HG03159 (cell line): ENCODE measurements around the gene PDSS1.
A peak's percentile ranks its signal among the peaks of the same experiment; 100 is the strongest.
"Not testable (repeated sequence)": the region's sequence is repeated elsewhere in the genome, so short reads cannot be mapped to it uniquely, and the experiment has no call there.

ENCODE experiments used
- ATAC-seq: cut with Tn5 transposase; IDR thresholded peaks from one replicate; pipeline ENCODE4 v1.9.1; 2021; ENCODE audit warnings: mild to moderate bottlenecking, moderate library complexity; ENCODE audit not compliant: unreplicated experiment

The PDSS1 gene, protein sequence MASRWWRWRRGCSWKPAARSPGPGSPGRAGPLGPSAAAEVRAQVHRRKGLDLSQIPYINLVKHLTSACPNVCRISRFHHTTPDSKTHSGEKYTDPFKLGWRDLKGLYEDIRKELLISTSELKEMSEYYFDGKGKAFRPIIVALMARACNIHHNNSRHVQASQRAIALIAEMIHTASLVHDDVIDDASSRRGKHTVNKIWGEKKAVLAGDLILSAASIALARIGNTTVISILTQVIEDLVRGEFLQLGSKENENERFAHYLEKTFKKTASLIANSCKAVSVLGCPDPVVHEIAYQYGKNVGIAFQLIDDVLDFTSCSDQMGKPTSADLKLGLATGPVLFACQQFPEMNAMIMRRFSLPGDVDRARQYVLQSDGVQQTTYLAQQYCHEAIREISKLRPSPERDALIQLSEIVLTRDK

DNA sequence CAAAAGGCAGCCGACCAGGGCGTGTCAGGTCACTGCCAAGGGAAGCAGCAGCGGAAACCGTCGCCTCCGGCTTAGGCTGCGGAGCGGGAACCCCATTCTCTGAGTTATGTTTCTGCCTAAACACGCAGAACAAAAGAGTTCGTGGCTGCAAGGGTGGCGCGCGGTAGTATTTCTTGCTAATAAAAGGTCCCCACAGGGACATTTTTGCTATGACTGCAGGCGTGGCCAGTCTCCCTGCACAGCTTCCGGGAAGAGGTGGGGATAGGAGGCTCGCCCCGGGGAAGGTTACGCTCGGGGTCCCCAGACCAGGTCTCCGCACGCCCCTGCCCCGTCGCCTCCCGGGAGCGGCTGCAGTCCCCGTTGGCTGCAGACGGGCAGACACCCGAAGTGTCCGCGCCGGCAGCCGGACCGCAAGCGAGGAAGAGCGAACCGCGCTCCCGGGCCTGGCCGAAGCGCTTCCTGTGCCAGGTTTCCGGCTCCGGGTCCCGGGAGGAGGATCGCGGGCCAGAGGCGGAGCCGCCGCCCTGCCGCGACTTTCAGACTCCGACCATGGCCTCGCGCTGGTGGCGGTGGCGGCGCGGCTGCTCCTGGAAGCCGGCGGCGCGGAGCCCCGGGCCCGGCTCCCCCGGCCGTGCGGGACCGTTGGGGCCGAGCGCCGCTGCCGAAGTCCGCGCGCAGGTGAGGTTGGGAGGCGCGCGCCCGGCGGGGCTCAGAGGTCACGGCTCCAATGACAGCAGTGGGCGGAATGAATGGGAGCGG lies at the start of gene PDSS1:
Gene PDSS1 (plus strand): TSS at position 539 of the 759 bp plus-strand sequence. CDS start 11 bp downstream, at position 550.
- ATAC-seq, result peak; percentile 75

DNA sequence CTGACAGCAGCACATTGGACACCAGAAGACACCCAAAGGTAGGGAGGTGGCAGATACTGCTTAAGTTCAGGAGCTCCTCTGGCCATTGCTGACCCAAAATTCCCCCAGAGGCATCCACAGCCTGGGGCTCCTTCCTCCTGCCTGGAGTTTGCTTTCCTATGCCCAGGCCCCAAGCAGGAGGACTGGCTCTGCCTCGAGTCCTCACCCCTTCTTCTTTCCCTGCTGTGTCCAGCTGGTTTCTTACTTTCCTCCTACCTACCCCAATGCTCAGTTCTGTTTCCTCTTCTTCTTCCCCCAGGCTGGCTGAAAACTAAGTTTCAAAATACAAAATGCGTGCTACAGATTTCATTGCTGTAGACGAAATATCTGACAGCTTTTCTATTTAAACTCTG lies 49.3 kb upstream of the PDSS1 start:
- not testable (repeated sequence) for ATAC-seq

DNA sequence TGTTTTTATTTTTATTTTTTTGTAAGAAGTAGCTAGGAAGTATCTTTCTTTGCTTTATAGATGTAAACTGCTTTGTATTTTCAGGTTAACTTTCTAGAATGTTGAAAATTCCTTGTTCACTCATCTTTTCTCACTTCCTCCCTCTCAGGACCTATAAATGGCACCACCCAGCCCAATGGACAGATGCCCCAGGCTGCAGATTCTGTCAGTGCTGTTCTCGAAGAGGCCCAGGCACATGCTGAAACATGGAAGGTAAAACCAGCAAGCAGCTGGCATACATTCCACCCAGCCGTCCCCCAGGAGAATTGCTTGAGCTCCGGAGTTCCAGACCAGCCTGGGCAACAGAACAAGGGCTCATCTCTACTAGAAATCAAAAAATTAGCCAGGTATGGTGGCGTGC lies 47.1 kb upstream of the PDSS1 start:
- ATAC-seq, result no peak

DNA sequence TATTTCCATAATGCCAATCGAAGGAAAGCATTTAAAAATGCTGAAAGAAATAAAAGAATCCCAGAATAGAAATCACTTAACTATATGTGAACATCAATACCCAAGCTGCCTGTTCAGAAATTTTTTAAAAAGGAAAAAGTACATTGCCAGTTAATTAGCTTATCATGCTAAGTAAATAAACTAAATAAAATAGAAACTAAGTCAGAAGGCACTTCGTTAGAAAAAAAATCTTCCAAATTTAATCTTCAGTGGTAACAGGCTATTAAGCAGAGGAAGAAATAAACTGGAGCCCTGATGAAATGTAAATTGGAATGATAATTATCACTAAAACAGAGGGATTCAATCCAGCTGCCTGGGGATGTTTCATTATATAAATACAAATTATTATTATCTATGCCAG lies 46.0 kb upstream of the PDSS1 start:
- ATAC-seq, result not testable (repeated sequence)

DNA sequence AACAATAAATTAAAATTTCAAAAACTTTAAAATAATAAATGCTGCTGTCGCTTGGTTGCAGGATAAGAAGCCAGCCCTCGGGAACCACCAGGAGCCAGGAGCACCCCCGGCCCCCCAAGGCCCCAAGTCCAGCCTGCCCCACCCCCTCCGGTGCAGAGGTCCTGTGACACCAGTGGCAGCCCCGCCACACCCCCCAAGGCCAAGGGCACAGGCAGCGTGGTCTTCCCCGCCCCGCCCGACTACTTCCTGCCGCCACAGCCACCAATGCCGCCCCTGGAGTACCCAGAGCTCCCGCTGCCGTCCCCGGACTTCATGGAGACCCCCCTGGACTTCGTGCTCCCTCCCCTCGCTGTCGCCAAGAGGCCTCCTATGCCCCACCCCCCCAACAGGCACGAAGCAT lies 44.5 kb upstream of the PDSS1 start:
- no peak for ATAC-seq

DNA sequence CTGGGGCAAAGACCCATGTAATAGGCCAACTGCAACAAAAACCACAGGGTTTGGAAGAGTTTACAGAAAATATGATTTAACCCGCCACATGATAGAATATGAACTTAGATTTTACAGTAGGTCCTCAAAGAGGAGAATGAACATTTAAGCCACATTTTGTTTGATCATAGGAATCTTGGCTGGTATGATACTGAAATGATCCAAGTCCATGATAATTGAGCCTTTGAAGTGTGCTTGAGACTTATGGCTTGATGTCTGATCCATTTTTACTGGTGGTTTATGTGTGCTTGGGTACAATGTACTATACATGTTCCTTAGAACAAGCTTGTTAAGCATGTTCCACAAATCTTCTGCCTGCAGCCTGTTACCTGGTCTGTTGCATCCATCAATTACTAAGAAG lies 41.8 kb upstream of the PDSS1 start:
- no peak for ATAC-seq

DNA sequence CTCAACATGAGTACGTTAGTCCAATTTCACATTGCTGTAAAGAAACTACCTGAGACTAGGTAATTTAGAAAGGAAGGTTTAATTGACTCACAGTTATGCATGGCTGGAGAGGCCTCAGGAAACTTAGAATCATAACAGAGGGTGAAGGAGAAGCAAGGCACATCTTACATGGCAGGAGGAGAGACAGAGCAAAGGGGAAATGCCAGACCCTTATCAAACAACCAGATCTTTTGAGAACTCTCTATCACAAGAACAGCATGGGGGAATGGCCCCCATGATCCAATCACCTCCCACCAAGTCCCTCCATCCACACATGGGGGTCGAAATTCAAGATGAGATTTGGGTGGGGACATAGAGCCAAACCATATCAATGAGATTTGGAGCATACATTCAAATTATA lies 34.6 kb upstream of the PDSS1 start:
- ATAC-seq, result no peak

DNA sequence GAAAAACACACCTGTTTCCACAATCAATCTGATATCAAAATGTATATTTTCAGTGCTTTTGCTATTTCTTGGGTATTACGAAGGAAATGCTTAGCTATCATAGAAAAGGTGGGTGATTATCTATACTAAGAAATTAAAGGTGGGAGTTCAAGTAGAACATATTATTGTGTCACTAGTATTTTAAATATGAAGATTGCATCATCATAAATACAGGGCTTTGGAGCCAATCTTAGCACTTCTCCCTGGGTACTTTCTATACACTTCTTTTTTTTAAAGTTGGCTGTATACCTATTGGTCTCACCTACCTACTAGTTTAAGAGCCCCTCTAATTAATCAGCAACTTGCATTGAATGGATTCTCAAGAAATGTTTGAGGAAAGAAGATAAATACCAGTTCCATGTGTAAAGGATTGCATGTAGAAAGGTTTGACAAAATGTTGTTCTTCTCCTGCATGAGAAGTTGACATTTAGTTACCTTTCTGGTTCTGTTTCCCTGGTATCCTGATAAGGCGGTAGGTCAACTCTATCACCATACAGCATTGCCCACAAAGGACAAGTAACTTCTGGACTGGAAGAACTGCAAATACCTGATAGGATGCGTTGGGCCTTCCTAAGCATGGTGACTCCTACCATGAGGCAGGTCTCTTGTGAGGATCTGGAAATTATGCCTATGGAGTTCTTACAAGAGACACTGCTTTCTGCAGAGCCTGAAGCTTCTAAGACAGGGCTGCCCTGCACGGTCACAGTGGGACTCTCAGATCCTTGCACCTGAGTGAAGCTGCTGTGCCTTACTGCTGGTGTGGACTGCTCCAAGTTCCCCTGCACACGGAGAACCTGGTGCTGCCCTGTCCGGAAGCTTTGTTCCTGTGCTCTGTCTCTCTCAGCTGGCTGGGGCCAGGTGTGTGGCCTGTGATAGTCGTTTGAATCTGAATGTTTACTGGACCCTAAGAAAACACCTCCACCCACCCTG lies 32.1 kb upstream of the PDSS1 start:
- no peak for ATAC-seq

DNA sequence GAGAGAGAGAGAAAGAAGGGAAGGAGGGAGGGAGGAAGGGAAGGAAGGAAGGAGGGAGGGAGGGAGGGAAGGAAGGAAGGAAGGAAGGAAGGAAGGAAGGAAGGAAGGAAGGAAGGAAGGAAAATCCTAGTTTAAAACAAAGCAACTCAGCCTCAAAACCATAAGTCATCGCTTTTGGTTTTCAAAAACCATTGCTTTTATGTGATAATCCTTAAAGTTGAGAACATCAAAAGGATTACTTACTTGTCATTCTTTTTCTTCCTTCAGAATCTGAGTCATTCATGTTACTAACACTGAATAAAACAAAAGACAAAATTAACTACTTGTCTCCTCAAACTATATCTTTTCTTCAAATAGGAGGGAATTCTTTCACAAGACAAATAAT lies 21.6 kb upstream of the PDSS1 start:
- ATAC-seq, result no peak

DNA sequence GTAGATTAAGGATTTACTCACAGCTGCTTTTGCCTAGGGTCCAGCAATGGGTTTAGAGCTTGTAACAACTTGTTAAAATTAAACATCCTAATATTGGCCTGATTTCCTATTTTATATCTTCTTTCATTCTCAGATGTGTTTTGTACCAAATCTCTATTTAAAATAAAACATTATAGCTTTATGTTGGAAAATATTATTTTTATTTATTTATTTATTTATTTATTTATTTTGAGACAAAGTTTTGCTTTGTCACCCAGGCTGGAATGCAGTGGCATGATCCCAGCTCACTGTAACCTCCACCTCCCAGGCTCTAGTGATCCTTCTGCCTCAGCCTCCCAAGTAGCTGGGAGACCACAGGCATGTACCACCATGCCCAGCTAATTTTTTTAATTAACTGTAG lies 17.9 kb upstream of the PDSS1 start:
- no peak for ATAC-seq

DNA sequence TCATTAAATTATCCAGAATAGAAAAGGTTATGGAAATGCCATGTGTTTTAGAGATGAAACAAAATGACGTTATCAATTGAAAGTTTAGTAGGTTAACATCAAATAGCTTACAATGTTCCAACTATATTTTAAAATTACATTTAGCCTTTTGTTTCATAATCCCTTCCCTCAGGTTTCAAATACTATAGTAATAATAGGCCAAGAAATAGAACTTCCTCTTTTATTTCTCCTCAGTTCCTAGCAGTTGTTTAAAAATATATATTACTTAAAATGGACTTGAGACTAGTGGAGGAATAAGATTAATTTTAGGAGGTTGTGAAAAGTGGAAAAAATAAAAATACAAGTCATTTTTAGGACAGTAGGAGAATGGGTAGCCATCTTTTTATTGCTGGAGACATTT lies 16.4 kb upstream of the PDSS1 start:
- no peak for ATAC-seq

DNA sequence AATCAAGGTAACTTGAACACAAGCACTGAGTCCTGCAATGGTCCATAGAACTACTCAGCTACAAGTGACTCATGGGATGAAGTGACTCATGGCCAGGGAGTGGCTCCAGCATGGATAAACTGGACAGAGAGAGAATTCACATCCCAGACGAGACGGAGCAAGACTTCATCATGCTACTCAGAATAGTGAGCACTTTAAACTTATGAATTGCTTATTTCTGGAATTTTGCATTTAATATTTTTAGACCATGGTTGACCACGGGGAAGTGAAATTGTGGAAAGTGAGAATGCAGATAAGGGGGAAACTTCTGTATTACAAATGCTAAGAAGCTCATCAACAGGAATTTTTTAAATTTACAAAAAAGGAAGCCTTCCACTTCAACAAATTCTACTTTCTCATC lies 15.5 kb upstream of the PDSS1 start:
- not testable (repeated sequence) for ATAC-seq

DNA sequence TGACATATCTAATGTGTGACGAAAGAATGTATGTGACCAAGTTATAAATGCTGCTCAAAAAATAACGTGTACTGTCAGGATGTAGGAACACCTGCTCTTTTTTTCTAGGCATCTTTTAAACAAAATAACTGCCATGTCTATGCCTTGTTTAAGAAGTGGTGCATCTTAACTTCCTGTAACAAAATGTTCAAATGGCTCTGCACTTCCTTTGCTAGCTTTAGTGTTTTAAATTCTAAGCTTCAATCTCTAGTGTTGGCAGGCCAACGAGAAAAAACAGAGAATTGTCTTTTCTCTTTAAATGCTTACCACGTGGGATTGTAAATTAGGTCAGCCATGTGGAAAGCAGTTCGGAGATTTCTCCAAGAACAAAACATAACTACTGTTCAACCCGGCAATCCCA lies 14.6 kb upstream of the PDSS1 start:
- ATAC-seq, result no peak

DNA sequence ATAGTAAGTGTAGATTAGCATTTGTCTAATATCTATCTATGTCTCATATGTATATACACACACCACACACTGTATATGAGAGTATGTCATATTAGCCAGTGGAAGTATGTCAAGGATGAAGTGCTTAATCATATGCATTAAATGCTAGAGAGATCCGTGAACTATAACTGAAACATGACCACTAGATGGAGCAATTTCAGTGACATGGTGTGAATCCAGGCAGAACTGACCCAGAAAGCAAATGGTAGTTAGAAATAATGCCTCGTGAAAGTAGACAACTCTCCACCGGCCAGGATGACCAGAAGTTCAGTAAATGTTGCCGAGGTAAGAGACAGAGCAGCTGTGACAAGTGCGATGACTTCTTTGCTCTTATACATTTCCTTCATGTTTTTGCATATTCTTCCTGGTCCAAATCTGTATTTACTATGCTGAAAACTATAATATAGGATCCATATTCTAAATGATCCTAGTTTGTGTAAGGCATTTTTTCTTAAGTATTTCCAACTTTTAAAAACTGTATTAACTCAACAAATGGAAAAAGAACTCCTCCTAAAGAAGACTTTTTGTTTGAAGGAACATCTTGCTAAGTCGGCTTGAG lies 12.7 kb upstream of the PDSS1 start:
- ATAC-seq, result peak; percentile 95

DNA sequence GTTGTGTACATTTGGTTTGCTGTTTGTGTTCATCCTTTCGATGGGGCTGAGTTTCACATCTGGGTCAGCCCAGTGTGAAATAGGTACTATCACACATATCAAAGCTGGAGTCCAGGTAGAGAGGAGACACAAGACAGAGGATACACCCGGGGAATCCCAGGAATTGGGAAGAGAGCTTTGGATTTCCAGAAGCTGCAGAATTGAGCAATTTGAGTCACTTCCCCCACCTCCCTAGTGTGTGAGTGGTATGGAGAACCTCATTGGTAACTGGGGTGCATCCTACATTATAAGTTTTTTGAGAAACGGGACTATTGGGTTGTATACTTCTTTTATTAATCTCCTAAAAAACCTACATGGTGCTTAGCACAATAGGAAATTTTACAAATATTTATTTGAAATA lies 12.1 kb upstream of the PDSS1 start:
- ATAC-seq, result no peak

DNA sequence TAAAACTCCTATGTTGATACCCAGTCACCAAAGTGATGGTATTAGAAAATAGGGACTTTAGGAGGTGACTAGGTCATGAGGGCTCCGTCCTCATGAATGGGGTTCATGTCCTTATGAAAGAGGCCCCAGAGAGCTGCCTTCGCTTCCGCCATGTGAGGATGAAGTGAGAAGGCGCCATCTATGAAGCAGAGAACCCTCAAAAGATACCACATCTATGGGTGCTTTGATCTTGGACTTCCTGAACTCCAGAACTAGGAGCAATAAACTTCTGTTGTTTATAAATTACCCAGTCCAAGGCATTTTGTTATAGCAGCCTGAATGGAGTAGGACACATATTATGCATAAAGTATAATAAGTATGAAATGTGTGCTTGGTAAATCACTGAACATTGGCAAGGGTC lies 8.1 kb upstream of the PDSS1 start:
- ATAC-seq, result no peak

DNA sequence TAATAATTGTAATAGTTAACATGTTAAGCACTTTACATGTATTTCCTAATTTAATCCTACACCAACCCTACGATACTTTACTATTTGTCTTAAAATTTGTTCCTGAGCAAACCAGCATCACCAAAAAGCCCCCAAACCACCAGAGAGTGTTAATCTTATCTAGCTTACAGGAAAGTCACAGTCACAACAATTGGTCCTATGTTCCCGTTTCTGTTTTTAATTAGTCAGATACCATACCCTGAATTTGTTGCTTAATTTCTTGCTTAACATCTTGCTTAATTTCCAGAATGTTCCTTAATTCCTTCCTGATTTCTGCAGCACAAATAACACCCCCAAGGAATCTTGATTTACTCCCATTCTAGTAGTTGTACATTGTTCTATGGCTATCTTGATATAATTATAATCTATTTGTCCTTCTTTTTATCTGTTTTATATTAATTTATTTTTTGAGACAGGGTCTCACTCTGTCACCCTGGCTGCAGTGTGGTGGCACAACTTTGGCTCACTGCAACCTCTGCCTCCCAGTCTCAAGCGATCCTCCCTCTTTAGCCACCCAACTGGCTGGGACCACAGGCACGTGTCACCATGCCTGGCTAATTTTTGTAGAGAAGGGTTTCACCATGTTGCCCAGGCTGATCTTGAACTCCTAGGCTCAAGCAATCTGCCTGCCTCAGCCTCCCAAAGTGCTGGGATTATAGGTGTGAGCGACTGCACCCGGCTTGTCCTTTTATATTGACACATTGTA lies 6.6 kb upstream of the PDSS1 start:
- no peak for ATAC-seq

DNA sequence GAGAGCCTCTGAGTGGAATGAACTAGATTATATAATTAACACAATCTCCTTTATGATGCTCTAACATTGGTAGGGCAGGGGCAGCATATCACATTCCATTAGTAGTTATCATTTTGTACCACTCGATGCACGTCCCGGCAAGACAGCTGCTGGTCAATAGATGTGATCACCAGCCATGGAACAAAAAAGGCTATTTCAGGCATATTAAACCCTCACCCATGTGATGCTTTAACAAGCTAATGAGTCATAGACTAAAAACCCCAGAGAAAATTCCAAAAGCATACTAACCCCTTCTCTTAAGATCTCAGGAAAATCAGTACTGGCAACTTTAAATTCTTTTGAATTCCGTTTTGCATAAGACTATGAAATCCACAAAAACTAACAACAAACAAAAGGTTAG lies 3.0 kb upstream of the PDSS1 start:
- not testable (repeated sequence) for ATAC-seq

DNA sequence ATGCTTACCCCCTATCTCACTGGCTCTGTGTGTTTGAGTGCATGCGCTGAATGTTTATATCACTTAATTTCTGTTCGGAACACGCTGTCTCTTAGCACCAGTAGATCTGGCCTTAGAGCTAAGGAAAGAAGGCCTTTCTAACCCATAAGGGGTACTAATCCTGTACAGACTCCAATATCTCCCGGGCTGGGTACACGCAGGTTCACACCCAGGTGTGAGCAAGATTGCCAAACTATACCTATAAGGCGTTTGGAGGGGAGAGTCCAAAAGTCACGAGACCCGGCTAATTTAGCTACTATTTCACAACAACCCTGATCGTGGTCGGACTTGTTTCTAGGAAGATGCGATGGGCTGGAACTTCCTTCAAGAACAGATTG lies 727 bp upstream of the PDSS1 start:
- peak; percentile 21 for ATAC-seq

DNA sequence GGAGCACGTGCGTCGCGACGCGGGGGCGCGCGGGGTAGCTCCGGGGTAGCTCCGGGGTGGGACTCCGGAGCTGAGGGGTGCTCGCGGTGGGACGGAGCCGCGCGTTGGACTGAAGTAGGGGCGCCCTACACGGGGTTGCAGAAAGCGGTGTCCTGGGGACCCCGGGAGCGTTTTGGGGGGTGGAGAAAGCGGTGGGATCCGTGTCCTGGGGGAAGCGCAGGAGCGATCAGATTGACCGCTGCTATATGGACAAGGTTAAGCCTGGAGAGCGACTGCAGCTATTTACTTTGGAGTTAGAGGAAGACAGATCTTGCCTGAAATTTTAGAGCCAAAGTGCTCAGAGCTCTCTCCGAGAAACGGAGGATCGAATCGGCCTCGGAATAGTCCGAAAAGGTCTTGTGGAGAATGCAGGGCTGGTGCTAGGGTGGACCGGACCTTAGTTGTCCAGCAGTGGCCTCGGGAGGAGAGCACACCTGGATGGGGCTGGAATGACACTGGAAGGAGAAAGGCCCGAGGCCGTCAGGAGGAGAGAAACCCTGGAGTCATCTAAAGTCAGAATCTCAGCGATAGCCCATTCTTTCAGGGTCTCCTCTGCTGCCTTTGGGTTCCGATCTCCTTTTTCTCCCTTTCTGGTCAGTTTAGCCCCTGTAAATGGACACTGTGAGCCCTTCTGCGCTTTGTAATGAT lies 564 bp downstream of the PDSS1 start:
- ATAC-seq, result no peak
